Measurements from ENCODE around the gene P2RX4.
"Not testable (repeated sequence)": the region's sequence is repeated elsewhere in the genome, so short reads cannot be mapped to it uniquely, and the experiment has no call there.

GRCh38 chr12:121282910-121283309 is 73.0 kb downstream of the P2RX4 start:
- TF ChIP-seq, protein P1, sequence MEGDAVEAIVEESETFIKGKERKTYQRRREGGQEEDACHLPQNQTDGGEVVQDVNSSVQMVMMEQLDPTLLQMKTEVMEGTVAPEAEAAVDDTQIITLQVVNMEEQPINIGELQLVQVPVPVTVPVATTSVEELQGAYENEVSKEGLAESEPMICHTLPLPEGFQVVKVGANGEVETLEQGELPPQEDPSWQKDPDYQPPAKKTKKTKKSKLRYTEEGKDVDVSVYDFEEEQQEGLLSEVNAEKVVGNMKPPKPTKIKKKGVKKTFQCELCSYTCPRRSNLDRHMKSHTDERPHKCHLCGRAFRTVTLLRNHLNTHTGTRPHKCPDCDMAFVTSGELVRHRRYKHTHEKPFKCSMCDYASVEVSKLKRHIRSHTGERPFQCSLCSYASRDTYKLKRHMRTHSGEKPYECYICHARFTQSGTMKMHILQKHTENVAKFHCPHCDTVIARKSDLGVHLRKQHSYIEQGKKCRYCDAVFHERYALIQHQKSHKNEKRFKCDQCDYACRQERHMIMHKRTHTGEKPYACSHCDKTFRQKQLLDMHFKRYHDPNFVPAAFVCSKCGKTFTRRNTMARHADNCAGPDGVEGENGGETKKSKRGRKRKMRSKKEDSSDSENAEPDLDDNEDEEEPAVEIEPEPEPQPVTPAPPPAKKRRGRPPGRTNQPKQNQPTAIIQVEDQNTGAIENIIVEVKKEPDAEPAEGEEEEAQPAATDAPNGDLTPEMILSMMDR (IDR thresholded peaks at IDR 0.05; ENCODE audit: low read length): not testable (repeated sequence)
- not testable (repeated sequence) for TF ChIP-seq EZH2 (optimal IDR thresholded peaks at IDR 0.05; ENCODE audit: low read depth, low read length); EZH2phosphoT487 (IDR thresholded peaks at IDR 0.05; ENCODE audit: low read length)
